ENCODE results near the gene GMPR2.
"Not testable (repeated sequence)": the region's sequence is repeated elsewhere in the genome, so short reads cannot be mapped to it uniquely, and the experiment has no call there.

Gene GMPR2

DNA sequence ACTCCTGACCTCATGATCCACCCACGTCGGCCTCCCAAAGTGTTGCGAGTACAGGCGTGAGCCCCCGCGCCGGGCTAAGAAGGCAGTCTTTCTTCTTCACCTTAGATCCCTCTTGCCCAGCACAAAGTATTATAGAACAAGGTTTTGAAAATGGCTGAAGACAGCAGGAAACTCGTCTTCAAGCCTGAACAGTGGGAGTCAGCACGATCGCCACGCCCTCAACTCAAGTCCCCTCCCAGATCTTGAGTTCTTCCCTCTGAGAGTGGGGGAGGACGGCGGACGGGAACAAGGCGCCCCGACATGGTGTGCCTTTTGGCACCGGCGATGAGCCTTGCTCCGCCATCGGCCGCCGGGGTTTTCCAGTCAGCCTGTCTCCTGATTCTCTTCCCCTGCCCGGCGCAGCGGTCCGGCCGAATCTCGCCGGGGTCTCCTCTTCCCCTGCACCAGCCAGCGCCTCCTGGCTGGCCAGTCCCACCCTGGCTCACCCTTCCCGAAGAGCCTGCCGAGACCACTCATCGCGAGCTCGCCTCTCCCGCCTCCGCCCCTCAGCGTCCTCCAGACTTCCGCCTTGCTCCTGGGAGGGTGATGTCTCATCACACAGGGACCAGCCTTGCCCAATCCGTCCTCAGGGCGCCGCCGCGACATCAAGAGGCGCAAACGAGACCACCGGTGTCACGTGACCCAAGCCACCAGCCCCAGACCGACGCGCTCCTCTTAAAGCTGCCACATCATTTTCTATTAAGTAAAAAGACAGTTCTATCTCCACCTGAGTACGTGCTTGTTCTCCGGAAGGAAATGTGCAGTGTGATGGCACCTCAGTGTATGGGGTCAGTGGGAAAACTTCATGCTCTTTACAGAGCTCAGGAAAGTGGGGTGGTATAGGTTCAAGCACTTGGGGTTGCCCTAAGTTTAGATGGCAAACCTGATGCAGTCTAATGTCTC is 19.5 kb upstream of the GMPR2 start, which contains the start of gene CHMP4A:
Gene CHMP4A, minus strand, starts transcription at position 565 of the 942 bp plus-strand sequence. Its CDS starts 49 bp downstream, at position 516.
- H3K27me3 ChIP-seq: no peaks in the 10 kb centered on the region
- H3K27ac ChIP-seq: peak within 1 kb of the TSS; percentile 97
- H3K4me1 ChIP-seq (ENCODE audit: control insufficient read depth in 1 of 2, insufficient read depth in 1 of 2, low read depth in 1 of 2, low read length in 1 of 2): peaks cover 27 to 35% of the 10 kb centered on the region in 2 experiments
- no peaks in the 10 kb centered on the region for H3K9me3 ChIP-seq
- peak within 1 kb of the TSS; percentile 73 to 79 for H3K4me3 ChIP-seq (ENCODE audit: low read depth in 1 of 2, low read length in 1 of 2)
- TF ChIP-seq, protein P1, sequence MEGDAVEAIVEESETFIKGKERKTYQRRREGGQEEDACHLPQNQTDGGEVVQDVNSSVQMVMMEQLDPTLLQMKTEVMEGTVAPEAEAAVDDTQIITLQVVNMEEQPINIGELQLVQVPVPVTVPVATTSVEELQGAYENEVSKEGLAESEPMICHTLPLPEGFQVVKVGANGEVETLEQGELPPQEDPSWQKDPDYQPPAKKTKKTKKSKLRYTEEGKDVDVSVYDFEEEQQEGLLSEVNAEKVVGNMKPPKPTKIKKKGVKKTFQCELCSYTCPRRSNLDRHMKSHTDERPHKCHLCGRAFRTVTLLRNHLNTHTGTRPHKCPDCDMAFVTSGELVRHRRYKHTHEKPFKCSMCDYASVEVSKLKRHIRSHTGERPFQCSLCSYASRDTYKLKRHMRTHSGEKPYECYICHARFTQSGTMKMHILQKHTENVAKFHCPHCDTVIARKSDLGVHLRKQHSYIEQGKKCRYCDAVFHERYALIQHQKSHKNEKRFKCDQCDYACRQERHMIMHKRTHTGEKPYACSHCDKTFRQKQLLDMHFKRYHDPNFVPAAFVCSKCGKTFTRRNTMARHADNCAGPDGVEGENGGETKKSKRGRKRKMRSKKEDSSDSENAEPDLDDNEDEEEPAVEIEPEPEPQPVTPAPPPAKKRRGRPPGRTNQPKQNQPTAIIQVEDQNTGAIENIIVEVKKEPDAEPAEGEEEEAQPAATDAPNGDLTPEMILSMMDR (IDR thresholded peaks at IDR 0.05): peak; percentile 34
- H3K36me3 ChIP-seq: peaks cover 35% of the 10 kb centered on the region

DNA sequence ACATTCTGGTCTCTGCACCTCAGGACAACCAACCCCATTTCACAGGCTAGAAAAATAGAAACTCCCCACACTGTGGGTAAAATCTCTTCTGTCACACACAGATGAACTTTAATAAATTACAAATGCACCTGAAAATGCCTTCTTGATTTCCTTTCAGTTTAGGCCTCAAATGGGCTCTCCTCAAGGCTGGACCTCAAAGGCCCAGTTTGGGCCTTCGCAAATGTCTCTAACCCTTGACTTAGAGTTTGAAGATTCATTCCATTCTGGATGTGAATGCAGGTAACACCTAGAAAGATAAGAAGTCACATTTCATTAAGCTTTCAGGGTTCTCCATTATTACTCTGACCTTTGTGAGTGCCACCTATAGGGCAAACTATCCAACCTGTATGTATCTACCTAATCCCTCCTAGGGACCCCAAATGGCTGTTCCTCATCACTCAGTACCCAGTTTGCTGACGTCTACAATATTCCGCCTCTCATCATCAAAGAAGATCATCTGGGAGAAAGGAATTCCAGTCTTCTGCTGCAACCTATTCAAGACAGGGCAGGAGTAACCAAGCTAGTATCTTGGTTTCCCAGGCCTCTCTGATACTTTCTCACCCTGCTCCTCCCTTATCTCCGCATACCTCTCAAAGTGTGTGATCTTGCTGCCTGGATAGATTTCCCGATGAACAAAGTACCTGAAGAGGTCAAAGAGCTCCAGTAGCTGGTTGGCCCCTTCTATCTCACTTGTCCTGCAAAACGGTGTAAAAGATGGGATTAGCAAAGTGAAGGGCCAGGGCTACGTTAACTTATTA is 18.7 kb upstream of the GMPR2 start:
- H3K27ac ChIP-seq: peak overlapping the region; percentile 97
- H3K4me1 ChIP-seq (ENCODE audit: control insufficient read depth in 1 of 2, insufficient read depth in 1 of 2, low read depth in 1 of 2, low read length in 1 of 2): peaks cover 27 to 35% of the 10 kb centered on the region in 2 experiments
- no peaks in the 10 kb centered on the region for H3K27me3 ChIP-seq
- H3K36me3 ChIP-seq: peaks cover 30% of the 10 kb centered on the region
- H3K4me3 ChIP-seq (ENCODE audit: low read depth in 1 of 2, low read length in 1 of 2): peak overlapping the region; percentile 73 to 79
- no peaks in the 10 kb centered on the region for H3K9me3 ChIP-seq
- TF ChIP-seq, protein P1 (IDR thresholded peaks at IDR 0.05): no peak

- TF ChIP-seq, protein P1 (IDR thresholded peaks at IDR 0.05): peak; percentile 83
- Histone ChIP-seq H3K27me3 (no peaks in the 10 kb centered on the region), H3K4me3 (ENCODE audit: low read depth in 1 of 2, low read length in 1 of 2) (peak within 1 kb of the TSS; percentile 82 to 98), H3K4me1 (ENCODE audit: control insufficient read depth in 1 of 2, insufficient read depth in 1 of 2, low read depth in 1 of 2, low read length in 1 of 2) (peaks cover 31 to 35% of the 10 kb centered on the region in 2 experiments), H3K9me3 (no peaks in the 10 kb centered on the region), H3K27ac (peak within 1 kb of the TSS; percentile 97), H3K36me3 (peaks cover 13% of the 10 kb centered on the region)
Observed at GRCh38 chr14:24215495-24216344, 17.0 kb upstream of the GMPR2 start, which contains the start of gene MDP1. Gene MDP1 (minus strand): TSS chr14:24216066. CDS start chr14:24215955, 111 bp downstream.

- H3K4me1 ChIP-seq (ENCODE audit: control insufficient read depth in 1 of 2, insufficient read depth in 1 of 2, low read depth in 1 of 2, low read length in 1 of 2): peaks cover 31 to 35% of the 10 kb centered on the region in 2 experiments
- peak overlapping the region; percentile 97 for H3K27ac ChIP-seq
- peak overlapping the region; percentile 82 to 98 for H3K4me3 ChIP-seq (ENCODE audit: low read depth in 1 of 2, low read length in 1 of 2)
- TF ChIP-seq, protein P1 (IDR thresholded peaks at IDR 0.05): no peak
- no peaks in the 10 kb centered on the region for H3K9me3 ChIP-seq
- no peaks in the 10 kb centered on the region for H3K27me3 ChIP-seq
- H3K36me3 ChIP-seq: peaks cover 7% of the 10 kb centered on the region
Observed at GRCh38 chr14:24216345-24216699, 16.4 kb upstream of the GMPR2 start.

GRCh38 chr14:24216876-24217275 is 15.9 kb upstream of the GMPR2 start:
- Histone ChIP-seq H3K27ac (peak overlapping the region; percentile 97), H3K4me1 (ENCODE audit: control insufficient read depth in 1 of 2, insufficient read depth in 1 of 2, low read depth in 1 of 2, low read length in 1 of 2) (peaks cover 31 to 35% of the 10 kb centered on the region in 2 experiments)
- H3K9me3 ChIP-seq; H3K27me3 ChIP-seq; H3K36me3 ChIP-seq; H3K4me3 ChIP-seq (ENCODE audit: low read depth in 1 of 2, low read length in 1 of 2): not testable (repeated sequence)

Measured in neutrophil (primary cell).